Occipital lobe (tissue), 2 donors: Measurements from ENCODE around the gene CLEC4E. TPM values are rescaled to one million over a fixed set of nuclear protein-coding genes. Genes with fewer than 3 reads are reported as not detected.
"Not testable (repeated sequence)": the region's sequence is repeated elsewhere in the genome, so short reads cannot be mapped to it uniquely, and the experiment has no call there.

Experiments used
- DNase-seq: peaks from one replicate; lab custom pipeline; 2025; lab: John Stamatoyannopoulos, UW
- total RNA-seq: library from RNA; depleted of rRNA; stranded (reverse); fragments of >200 nt; gene quantifications from one replicate; pipeline ENCODE4 v1.2.3, GENCODE V29; 2014

Gene CLEC4E, protein sequence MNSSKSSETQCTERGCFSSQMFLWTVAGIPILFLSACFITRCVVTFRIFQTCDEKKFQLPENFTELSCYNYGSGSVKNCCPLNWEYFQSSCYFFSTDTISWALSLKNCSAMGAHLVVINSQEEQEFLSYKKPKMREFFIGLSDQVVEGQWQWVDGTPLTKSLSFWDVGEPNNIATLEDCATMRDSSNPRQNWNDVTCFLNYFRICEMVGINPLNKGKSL
- total RNA-seq: not detected

DNA sequence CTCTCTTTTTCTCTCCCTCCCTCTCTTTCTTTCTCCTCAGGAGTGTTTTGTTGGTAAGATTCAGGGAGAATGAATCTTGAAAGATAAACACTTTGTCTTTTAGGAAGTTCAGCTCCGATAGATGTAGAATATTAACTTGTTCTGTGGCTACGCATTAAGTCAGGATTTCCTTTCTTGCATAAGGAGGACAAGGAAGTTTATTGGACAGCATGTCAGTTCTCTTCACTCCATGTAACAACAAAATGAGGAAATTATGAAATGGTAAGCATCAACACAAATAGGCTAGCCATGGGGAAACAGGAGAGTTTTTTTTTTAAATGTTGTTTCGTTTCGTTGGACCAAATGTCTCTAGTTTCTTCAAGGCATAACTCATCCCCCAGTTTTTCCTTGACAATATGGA, at the start of gene CLEC4E:
Gene CLEC4E (minus strand): TSS at position 75 of the 400 bp plus-strand sequence. CDS start 108 bp downstream, outside the sequence.
- DNase-seq: not testable (repeated sequence)

DNA sequence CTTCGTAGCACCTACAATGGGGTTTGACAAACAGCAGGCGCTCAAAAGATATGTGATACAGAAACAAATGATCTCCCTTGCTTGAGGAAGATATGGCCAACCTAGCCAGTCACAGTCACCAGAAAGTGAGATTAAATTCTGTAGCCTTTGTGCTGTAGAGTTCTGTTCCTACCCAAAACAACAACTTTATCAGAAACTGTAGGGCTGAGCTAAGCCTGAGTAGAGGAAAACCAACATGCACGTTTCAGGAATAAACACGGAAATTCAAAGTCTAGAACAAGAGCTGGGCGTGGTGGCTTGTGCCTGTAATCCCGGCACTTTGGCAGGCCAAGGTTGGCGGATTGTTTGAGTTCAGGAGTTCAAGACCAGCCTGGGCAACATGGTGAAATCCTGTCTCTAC, 49.0 kb upstream of the CLEC4E start:
- no peak for DNase-seq

DNA sequence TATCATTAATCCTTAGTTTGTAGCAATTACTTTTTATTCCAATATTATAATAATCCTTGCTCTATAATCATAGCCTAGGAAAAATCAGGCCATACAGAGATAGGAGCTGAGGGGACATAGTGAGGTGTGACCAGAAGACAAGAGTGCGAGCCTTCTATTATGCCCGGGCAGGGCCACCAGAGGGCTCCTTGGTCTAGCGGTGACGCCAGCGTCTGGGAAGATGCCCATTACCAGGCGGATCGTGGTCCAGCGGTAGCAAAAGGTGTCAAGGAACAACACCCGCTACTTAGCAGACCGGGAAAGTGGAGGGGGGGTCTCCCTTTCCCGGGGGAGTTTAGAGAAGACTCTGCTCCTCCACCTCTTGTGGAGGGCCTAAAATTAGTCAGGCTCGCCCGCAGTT, 43.8 kb upstream of the CLEC4E start:
- DNase-seq: not testable (repeated sequence)

DNA sequence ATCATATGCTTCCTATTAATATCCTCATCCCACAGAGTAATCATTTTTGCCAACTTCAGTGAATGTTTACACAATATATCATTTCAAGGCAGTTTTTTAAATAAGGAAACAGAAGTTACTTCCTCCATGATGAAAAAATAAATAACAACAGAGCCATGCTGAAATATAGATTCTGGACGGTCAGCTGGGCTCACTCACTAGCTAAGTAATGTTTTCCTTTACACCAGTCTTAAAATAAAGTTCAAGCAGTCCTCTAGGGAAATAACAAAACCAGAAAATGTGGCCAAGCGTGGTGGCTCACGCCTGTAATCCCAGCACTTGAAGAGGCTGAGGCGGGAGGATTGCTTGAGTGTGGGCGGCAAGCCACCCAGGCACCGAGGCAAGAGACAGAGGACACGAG, 43.3 kb upstream of the CLEC4E start:
- peak; percentile 11 for DNase-seq

DNA sequence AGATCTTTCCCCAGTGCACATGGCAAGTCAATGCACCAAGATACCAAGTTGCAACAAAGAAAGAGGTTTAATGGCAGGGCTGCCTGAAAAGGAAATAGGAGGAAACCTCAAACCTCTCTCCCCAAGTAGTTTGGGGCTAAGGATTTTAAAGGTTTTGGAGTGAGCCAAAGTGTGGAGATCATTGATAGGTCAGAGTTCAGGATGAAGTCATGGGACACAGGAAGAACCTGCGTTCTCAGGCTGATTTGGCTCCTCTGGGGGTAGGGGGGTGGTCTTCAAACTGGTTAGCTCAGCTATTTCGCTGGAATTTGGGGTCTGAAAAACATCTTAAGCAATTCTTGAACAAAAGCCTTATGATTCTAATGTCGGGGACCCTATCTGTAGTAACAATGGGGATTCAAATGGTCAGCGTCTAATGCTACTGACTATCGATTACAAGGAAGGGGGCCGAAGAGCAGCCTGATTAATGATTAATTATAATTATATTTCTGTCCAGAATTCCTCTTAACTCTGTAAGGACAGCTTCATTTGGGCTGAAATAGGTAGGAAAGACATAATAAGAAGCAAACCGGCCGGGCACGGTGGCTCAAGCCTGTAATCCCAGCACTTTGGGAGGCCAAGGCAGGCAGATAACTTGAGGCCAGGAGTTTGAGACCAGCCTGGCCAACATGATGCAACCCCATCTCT, 40.5 kb upstream of the CLEC4E start:
- no peak for DNase-seq

DNA sequence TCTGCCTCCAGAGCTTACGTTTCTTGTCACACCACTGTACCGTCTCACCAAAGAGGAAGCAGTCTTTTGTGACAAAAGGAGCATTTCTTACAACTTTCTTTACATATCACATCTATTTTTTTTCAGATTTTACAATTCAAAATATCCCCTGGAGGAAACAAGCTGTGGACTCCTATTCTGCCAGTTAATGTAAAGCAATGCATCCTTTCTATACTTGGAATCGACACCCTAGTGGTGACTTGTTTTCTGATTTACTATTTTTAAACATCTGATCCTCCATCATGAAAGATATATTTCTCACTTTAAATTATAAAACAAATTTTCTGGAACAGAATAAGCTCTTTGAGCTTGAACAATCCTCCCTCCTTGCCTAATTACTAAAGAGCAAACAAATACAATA, 37.2 kb upstream of the CLEC4E start:
- DNase-seq: no peak

DNA sequence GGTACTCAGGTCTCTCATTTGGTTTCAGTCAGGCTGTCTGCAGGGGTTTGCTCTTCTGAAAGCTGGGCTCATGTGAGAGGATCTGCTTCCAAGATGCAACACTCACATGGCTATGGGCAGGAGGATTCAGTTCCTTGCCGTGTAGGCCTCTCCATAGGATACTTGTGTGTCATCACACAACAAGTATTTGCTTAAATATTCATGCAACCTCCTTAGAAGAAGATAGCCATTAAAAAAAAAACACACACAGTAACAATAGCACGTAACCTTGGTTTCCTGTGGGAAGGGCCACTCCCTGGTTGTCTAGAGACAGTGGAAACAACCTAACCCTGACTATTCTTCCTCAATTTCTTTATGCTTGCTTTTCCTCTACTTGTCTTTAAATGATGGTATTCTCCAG, 31.8 kb upstream of the CLEC4E start:
- no peak for DNase-seq

DNA sequence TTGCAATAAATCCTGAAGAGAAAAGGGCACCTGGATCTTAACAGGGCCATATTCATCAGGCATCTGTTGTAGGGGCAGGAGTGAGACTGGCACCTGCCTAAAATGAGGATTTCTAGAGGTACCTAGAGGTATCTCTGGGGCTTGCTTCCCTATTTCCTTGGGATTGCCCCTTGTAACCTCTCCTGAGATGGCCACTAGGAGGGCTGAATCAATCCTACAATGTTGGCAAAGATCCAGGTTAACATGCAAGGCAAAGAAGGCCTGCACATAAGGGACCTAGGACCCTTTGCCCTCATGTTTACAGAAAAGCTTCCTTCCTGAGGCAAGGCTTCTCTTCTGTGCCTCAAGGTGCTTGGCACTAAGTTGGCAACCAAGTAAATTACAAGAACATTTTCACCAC, 25.8 kb upstream of the CLEC4E start:
- DNase-seq: no peak

DNA sequence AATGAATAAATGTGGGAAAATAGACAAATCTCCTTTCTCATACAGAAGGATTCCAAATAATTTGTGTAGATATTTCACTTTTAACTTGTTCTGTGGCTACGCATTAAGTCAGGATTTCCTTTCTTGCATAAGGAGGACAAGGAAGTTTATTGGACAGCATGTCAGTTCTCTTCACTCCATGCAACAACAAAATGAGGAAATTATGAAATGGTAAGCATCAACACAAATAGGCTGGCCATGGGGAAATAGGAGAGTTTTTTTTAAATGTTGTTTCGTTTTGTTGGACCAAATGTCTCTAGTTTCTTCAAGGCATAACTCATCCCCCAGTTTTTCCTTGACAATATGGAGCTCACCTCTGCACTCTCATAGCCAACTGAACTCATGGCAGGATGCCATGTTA, 25.3 kb upstream of the CLEC4E start:
- DNase-seq: not testable (repeated sequence)

DNA sequence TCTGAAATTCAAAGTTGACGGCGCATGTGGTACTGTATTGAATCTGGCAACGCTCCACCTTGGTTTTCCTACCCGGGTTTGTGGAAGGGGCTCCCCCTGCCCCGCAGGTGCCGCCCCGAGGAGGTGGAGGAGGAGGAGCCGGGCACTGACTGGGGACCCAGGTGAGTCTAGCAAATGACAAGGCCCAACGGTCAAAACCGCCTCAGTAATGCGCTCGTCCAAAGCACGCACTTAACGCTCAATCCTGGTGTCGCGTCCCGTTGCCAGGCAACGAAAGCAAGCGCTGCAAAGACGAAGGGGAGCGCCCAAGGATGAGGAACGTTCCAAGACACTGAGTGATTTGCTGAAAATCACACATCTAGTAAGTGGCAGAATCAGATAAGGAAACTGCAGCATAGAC, 24.0 kb upstream of the CLEC4E start:
- DNase-seq: no peak

DNA sequence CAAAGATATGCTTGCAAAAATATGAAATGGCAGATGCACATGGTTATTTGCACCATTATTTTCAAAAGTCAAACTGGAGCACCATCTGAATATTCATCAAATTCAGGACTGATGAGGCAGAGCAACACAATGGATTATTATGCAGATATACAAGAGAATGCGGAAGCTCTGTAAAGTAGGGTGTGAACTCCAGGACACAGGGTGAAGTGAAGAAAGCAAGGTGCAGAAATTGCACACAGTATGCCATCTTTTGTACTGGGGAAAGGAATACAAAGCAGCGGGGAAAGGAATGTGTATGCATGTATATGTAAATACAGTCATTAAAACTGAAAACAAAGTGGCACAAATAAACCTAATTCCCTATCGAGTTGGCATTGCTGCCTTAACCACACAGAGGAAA, 22.7 kb upstream of the CLEC4E start:
- DNase-seq: no peak

DNA sequence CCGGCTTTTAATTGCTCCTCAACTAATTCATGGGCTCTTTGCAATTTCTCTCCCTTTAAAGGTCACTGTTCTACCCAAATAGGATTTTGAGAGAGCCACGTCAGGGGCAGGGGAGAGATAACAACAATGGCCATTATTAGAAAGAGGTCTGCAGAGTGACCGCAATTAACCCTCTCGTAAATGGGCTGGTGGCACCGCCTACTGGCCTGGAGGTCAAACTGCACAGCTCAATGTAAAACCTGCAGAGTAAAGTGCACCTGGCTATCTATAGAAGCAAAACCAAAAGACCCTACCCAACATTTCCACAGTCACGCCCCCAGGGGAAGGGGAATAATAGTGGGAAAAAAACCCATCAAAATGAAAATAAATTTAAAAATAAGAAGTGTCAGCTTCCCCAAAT, 21.6 kb upstream of the CLEC4E start:
- DNase-seq: no peak

DNA sequence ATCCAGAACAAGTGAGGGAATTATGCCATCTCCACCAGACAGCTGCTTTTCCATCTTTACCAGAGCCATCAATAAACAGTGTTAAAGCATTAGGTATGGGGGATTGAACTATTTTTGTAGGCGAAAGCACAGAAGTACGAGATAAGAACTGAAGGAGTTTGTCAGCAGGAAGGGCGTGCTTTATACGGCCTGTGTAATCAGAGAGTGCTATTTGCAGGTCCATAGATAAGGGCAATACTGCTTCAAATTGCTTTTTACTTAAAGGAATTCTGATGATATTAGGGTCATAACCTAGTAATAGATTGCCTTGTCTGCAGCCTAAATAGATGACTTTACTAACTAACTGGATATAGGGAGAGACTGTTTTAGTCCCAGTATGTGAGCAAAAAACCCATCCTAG, 20.3 kb upstream of the CLEC4E start:
- no peak for DNase-seq

DNA sequence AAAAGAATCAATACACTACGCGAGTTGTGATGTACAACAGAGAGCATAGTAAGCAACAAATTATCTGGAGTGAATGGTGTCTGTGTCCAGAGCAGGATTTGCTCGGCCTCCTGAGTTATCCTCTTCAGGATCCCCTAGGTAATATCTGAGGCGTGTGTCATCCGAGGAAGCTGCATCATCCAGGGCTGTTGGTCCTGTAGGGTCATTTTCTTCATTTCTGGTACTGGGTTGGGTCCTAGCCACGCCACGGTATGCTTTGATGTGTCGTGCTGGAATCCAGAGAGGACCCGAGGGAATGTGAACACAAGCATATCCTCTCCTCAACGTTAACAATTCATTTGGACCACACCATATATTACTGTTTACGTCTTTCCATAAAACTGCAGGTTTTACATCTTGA, 19.0 kb upstream of the CLEC4E start:
- DNase-seq: no peak

DNA sequence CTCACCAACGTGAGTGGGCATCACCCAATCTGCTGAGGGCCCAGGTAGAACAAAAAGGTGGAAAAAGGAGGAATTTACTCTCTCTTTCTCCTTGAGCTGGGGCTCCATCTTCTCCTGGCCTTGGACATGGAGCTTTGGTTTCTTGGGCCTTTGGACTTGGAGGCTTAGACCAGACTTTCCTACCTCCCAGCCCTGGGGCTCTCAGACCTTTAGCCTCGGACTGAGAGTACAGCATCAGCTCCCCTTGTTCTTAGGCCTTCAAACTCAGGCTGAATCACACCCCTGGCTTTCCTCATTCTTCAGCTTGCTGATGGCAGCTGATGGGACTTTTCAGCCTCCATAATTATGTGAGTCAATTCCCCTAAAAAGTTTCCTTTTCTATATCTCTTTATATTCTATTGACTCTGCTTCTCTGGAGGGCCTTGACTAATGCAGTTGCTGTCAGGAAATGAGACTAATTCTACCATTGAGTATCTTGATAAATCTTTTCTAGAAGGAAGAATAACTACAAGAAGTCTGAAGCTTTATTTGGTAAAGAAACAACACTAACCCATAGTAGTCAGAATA, 15.9 kb upstream of the CLEC4E start:
- no peak for DNase-seq

DNA sequence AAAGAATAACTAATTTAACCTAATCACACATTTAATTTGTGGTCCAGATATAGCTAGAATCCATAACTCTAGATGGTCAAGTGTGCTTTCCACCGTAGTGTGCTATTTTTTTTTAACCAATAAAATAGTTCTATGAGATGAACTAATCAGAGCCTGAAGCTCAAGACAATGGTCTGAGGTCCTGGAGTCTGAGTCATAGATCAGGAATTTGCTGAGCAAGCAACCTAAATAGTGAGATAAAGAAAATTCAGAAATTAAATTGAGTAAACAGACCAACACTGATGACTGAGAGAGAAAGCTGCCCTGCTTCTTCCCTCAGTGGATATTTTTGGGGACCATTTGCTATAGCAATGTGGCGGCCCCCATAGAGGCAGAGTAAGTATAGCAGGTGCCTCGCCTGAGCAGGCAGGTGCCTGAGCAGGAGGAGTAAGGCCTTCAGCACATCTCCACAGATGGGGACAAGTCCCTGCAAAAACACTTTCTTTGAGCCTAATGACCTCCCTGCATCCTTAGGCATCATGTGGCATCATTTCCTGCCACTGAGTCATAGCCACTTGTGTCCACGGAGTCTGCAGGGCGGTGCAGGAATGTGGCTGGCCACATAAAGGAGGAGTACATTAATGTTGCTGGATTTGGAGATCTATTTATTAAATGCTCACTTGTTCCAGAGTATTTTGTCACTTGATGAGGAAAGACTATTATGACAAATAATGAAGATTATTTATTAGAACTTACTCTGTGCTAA, 13.9 kb upstream of the CLEC4E start:
- no peak for DNase-seq

DNA sequence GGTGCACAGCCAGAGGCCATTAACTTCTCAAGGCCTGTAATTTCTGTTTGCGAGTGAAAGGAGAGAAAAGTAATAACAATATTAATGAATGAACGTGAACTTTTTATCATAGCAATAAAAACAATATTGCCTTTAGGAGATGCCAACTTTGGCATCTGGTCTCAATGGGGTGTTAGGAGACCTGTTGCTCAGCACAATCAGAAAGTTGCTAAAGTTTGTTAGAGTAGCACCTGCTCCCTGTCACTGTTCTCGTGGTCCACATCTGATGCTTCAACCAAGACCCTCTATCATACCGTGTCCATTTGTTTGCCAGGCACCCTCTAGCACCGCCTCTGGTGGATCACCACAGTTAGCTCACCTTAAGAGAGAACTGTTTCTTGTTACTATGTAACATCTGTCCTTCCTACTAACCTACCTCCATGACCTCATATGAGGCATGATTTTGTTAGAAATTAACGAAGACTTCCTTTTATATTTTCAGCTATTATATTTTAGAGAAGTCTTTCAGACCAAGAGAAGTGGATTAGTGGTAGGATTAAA, 12.5 kb upstream of the CLEC4E start:
- DNase-seq: no peak

DNA sequence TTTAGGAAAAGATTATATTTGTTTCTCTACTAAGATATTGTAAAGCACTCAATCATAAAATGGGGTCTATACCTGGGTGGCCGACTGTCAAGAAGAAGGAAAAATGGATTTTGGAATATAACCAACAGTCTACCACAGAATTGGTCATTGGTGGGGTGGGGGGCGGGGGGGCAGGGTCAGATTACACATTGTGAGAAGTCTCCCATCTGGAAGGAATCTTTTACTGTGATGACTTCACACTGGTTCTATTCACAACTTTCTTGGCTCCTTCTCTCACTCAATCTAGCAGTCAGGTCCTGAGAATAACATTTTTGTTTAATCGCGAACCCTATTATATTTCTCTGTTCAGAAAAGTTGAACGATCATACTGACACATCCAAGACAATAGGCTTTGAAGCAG, 8.7 kb upstream of the CLEC4E start:
- no peak for DNase-seq

DNA sequence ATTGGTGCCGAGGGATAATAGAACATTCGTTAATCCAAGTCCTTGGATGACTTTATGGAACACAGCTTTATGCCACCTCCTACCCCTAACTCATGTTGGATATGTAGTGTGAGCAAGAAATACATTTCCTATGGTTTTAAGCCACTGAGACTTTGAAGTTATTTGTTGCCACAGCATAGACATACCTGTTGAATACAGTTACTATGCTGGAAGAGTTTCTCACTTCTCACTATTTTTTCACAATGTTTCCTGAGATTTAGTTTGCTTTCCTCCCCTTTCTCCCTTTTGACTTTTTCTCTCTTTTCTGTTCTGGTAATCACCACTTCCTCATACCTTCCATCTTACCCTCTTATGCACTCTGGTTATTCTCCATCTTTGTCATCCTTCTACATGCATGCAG, 7.5 kb upstream of the CLEC4E start:
- no peak for DNase-seq

DNA sequence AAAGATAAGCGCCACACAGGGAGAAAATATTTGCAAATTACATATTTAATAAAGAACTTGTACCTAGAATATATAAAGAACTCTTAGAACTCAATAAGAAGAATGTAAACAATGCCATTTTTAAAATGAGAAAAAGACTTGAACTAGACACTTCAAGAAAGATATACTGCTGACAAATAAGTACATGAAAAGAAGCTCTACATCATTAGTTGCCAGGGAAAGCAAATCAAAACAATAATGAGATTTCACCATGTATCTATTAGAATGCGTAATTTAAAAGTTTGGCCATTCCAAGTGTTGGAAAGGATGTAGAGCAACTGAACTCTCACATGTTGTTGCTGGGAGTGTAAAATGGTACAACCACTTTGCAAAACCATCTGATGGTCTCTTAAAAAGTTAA, 6.9 kb upstream of the CLEC4E start:
- DNase-seq: no peak

DNA sequence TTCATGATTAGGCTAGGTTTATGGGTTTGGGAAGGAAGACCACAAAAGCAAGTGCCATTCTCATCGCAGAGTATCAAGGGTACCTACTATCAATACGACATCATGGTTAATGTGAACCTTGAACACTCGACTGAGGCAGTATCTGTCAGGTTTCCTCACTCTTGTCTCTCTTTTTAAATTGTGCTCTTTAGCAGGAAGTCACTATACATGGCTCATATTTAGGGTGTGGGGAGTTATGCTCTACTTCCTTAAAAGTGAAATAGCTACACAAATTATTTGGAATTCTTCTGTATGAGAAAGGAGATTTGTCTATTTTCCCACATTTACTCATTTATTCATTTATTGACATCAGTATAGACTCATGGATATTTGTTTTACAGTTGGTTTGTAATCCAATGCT, 5.9 kb upstream of the CLEC4E start:
- no peak for DNase-seq

DNA sequence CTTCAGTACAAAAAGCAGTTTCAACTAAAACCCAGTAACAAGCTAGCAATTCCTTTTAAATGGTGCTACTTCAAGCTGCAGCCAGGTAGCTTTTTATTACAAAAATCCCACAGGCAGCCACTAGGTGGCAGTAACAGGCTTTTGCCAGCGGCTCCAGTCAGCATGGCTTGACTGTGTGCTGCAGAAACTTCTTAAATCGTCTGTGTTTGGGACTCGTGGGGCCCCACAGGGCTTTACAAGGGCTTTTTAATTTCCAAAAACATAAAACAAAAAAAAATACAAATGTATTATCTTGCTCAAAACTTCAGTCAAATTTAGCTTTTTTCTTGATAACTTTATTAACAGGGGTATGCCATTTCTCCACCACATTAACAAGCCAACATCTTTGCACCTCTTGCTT, 3.6 kb upstream of the CLEC4E start:
- peak; percentile 25 for DNase-seq
